ENCODE measurements around the gene RNU2-1. TPM values are rescaled to one million over a fixed set of nuclear protein-coding genes. Genes with fewer than 3 reads are reported as not detected.

Gene RNU2-1
- polyA plus RNA-seq, 1 donor from 2014 or later = not detected

DNA sequence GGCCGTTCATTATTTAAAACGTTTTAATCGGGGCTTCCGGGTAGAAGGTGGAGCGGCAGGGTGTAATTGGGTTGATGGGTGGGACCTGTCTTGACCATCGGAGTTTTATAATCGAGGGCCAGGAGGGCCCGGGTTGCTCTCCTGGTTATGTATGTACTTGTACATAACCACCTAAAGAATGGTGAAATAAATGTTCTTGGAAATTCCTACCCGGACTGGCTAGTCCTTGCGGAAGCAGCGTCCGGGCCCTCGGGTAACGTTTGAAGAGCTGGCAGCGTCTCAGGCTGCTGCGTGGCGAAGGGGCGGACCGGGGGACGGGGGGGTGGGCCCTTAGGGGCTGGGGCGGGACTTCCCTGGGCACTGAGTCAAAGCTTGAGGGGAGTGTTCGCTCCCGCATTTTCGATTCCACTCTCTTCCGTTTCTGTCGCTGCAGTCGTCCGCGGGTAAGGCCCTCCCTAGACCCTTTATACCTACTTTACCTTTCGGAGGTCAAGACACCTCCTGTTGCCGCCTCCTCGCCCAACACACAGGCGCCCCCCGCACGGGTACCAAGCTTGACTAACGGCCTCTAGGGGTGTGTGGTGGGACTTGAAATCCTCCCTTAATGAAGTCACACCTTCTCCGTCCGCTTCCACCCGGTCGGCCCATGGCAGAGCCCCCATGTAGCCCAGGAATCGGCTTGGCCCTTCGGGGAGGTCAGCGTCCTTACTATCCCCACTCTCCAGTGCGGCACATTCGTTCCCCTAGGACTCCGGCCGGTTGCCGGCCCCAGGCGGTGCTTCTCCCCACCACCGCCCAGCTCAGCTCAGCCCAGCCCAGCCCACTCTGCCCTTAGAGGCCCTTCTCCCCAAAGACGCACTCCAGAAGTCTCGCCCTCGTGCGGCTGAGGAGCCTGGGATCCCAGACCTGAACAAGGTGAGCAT, 22.0 kb downstream of the RNU2-1 start, which contains the start of gene TMEM106A:
Gene TMEM106A, plus strand, starts transcription at position 396 of the 923 bp plus-strand sequence. CDS start 1,167 bp downstream, outside the sequence.
- H3K9ac ChIP-seq (ENCODE audit: low read length) = no peak within 1 kb of the TSS
- no peaks in the 10 kb centered on the region for H3K9me2 ChIP-seq (ENCODE audit: insufficient read depth, low read length)
- no peak for TF ChIP-seq POLR2AphosphoS5 (IDR thresholded peaks at IDR 0.05)
- TF ChIP-seq, protein P1, sequence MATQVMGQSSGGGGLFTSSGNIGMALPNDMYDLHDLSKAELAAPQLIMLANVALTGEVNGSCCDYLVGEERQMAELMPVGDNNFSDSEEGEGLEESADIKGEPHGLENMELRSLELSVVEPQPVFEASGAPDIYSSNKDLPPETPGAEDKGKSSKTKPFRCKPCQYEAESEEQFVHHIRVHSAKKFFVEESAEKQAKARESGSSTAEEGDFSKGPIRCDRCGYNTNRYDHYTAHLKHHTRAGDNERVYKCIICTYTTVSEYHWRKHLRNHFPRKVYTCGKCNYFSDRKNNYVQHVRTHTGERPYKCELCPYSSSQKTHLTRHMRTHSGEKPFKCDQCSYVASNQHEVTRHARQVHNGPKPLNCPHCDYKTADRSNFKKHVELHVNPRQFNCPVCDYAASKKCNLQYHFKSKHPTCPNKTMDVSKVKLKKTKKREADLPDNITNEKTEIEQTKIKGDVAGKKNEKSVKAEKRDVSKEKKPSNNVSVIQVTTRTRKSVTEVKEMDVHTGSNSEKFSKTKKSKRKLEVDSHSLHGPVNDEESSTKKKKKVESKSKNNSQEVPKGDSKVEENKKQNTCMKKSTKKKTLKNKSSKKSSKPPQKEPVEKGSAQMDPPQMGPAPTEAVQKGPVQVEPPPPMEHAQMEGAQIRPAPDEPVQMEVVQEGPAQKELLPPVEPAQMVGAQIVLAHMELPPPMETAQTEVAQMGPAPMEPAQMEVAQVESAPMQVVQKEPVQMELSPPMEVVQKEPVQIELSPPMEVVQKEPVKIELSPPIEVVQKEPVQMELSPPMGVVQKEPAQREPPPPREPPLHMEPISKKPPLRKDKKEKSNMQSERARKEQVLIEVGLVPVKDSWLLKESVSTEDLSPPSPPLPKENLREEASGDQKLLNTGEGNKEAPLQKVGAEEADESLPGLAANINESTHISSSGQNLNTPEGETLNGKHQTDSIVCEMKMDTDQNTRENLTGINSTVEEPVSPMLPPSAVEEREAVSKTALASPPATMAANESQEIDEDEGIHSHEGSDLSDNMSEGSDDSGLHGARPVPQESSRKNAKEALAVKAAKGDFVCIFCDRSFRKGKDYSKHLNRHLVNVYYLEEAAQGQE (IDR thresholded peaks at IDR 0.05; ENCODE audit: borderline replicate concordance) = no peak
- TF ChIP-seq MXI1 (conservative IDR thresholded peaks at IDR 0.05; ENCODE audit: poor library complexity, severe bottlenecking) = no peak
- H3F3A ChIP-seq (ENCODE audit: insufficient read depth, low read length, poor library complexity, severe bottlenecking) = no peaks in the 10 kb centered on the region
- no peaks in the 10 kb centered on the region for H3K9me3 ChIP-seq (ENCODE audit: low read length)
- H3K36me3 ChIP-seq (ENCODE audit: insufficient read depth, low read length) = peaks cover 8% of the 10 kb centered on the region
- H4K20me1 ChIP-seq (ENCODE audit: insufficient read depth) = no peaks in the 10 kb centered on the region
- H3K27ac ChIP-seq (ENCODE audit: low read length) = no peak within 1 kb of the TSS
- H3K27me3 ChIP-seq (ENCODE audit: insufficient read depth, low read depth, low read length) = no peaks in the 10 kb centered on the region
- H3K79me2 ChIP-seq (replicated peaks; ENCODE audit: insufficient read depth, low read length) = no peaks in the 10 kb centered on the region
- no peak within 1 kb of the TSS for H2AFZ ChIP-seq (ENCODE audit: low read depth, low read length)
- no peak within 1 kb of the TSS for H3K4me2 ChIP-seq (ENCODE audit: low read length)
- H3K4me3 ChIP-seq (ENCODE audit: low read length) = no peak within 1 kb of the TSS

DNA sequence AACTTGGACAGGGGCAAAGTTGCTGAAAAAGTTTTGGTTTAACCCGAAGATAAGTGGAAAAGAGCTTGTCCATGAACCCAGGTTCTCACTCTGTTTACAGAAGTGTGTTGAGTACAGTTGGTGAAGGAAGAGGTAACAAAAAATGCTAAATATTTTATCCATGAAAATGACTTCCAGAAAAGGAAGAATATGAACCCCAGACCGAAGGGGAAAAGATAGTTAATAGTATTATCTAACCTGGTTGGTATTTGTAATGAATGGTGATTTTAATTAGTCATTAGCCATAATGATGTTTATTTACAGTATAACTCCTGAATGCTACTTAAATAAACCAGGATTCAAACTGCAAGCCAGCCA, 22.7 kb downstream of the RNU2-1 start:
- Histone ChIP-seq H4K20me1 (ENCODE audit: insufficient read depth) (no peaks in the 10 kb centered on the region), H3K9me3 (ENCODE audit: low read length) (no peaks in the 10 kb centered on the region), H3K27ac (ENCODE audit: low read length) (no peak overlapping the region), H2AFZ (ENCODE audit: low read depth, low read length) (no peak overlapping the region), H3K79me2 (replicated peaks; ENCODE audit: insufficient read depth, low read length) (no peaks in the 10 kb centered on the region), H3F3A (ENCODE audit: insufficient read depth, low read length, poor library complexity, severe bottlenecking) (no peaks in the 10 kb centered on the region), H3K4me2 (ENCODE audit: low read length) (no peak overlapping the region), H3K9ac (ENCODE audit: low read length) (no peak overlapping the region), H3K9me2 (ENCODE audit: insufficient read depth, low read length) (no peaks in the 10 kb centered on the region), H3K4me3 (ENCODE audit: low read length) (no peak overlapping the region), H3K36me3 (ENCODE audit: insufficient read depth, low read length) (peaks cover 8% of the 10 kb centered on the region), H3K27me3 (ENCODE audit: insufficient read depth, low read depth, low read length) (no peaks in the 10 kb centered on the region)
- TF ChIP-seq EP300 (conservative IDR thresholded peaks at IDR 0.05; ENCODE audit: poor library complexity, severe bottlenecking) (no peak), RAD21 (conservative IDR thresholded peaks at IDR 0.05) (no peak), TAF1 (IDR thresholded peaks at IDR 0.05; ENCODE audit: low read depth) (no peak), POLR2AphosphoS5 (IDR thresholded peaks at IDR 0.05) (no peak), EZH2 (IDR thresholded peaks at IDR 0.05; ENCODE audit: borderline replicate concordance, insufficient read depth, low read length, poor library complexity, severe bottlenecking) (no peak), SMC3 (conservative IDR thresholded peaks at IDR 0.05; ENCODE audit: poor library complexity) (no peak), MXI1 (conservative IDR thresholded peaks at IDR 0.05; ENCODE audit: poor library complexity, severe bottlenecking) (no peak)
- TF ChIP-seq, protein P1 (IDR thresholded peaks at IDR 0.05; ENCODE audit: borderline replicate concordance) = no peak
- TF ChIP-seq, protein P2, sequence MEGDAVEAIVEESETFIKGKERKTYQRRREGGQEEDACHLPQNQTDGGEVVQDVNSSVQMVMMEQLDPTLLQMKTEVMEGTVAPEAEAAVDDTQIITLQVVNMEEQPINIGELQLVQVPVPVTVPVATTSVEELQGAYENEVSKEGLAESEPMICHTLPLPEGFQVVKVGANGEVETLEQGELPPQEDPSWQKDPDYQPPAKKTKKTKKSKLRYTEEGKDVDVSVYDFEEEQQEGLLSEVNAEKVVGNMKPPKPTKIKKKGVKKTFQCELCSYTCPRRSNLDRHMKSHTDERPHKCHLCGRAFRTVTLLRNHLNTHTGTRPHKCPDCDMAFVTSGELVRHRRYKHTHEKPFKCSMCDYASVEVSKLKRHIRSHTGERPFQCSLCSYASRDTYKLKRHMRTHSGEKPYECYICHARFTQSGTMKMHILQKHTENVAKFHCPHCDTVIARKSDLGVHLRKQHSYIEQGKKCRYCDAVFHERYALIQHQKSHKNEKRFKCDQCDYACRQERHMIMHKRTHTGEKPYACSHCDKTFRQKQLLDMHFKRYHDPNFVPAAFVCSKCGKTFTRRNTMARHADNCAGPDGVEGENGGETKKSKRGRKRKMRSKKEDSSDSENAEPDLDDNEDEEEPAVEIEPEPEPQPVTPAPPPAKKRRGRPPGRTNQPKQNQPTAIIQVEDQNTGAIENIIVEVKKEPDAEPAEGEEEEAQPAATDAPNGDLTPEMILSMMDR (IDR thresholded peaks at IDR 0.05; ENCODE audit: poor library complexity, severe bottlenecking) = no peak

Measured in neural cell (in vitro differentiated cells).